ENCODE measurements around the gene FFAR3.

GRCh38 chr19:35350591-35350990 lies 7.7 kb upstream of the FFAR3 start:
- TF ChIP-seq CTCF (conservative IDR thresholded peaks at IDR 0.05; ENCODE audit: low read depth, low read length): no peak
- no peak for TF ChIP-seq EZH2 (IDR thresholded peaks at IDR 0.05; ENCODE audit: low read length, unreplicated experiment)
- TF ChIP-seq EZH2phosphoT487 (IDR thresholded peaks at IDR 0.05; ENCODE audit: borderline replicate concordance, low read length): no peak
